Measurements from ENCODE around the gene NSFL1C. TPM values are rescaled to one million over a fixed set of nuclear protein-coding genes. Genes with fewer than 3 reads are reported as not detected.
"Not testable (repeated sequence)": the region's sequence is repeated elsewhere in the genome, so short reads cannot be mapped to it uniquely, and the experiment has no call there.

The NSFL1C gene
- total RNA-seq (2014; rRNA removed) = 29.6 and 33.0 TPM in 2 replicates
- 88.4 TPM for polyA plus RNA-seq (2012)

DNA sequence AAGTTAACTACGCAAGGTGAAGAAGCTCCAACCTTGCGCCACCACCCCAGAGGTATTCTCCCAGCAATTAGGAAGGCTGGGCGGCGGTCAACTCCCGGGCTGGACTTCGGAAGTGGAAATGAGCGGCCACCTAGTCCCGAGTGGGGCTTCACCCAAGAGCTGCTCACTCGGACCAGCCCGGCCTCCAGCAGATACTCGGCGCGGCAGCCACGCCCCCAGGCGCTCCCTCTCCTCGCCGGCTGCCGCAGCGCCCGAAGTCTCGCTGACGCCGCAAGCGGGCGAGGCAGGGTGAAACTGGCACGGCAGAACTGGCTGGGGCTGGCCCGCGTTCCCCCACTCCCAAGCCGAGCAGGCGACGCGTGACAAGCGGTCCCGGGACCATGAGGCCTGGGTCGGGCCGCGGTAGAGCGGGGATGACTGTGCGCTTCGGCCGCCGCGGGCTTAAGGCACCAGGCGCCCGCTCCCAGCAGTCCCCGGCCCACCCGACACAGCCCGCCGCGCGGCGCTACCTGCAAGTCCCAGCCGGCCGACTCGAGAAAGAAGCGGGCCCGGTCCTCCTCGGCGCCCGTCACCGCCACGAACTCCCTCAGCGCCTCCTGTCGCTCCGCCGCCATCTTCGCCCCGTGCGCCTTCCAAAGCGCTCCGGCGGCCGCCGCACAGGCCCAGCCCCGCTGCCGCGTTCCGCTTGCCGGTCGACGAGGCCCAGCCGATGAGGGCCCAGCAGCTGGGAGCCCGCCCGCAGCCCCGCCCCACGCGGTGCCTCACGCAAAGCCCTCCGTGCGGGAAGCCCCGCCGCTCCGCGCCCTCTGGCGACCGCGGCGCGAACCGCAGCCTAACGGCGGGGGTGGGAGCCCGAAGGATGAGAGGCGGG is at the start of gene NSFL1C:
Gene NSFL1C, minus strand, starts transcription at position 639 of the 871 bp plus-strand sequence. Its CDS starts 25 bp downstream, at position 614.
- peak; percentile 89 for DNase-seq (ENCODE audit: low read depth)

DNA sequence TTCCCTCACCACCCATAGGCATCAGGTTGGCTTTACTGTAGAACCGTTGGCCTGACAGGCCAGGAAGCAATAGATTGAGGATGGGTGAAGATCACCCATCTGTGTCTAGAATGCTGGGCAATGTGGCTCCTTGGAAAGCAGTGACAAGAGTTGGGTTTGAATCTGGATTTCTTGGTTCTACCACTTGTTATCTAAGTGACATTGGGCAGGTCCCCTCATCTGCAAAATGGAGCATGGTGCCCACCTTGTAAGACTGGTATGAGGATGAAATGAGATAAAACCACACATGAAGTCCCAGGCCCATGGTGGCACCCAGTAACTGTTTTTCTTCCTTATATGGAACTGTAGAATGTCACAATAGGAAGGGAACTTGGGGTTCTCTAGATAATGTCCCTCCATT is 47.2 kb upstream of the NSFL1C start:
- no peak for DNase-seq (ENCODE audit: low read depth)

DNA sequence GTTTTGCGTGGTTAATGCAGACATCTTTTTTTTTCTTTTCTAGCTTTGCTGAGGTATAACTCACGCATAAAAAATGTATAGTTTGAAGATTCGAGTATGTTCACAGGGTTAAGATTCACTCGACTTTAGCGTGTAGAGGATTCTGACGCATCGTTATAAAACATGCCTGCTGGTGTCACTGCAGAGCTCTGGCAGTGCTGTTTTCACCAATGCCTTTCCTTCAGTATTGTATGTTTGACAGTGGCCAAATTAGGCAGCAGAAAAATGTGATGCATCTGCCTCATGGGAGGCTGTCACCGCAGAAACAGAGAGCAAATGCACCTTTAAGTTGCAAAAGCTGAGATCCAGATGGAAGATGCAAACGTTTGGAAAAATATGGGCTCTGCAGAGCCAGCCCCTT is 42.6 kb upstream of the NSFL1C start:
- peak; percentile 30 for DNase-seq (ENCODE audit: low read depth)

- DNase-seq (ENCODE audit: low read depth) = no peak
Measured at GRCh38 chr20:1508574-1508973, 41.9 kb upstream of the NSFL1C start.

- DNase-seq (ENCODE audit: low read depth) = no peak
Measured at GRCh38 chr20:1507276-1507675, 40.6 kb upstream of the NSFL1C start.

DNA sequence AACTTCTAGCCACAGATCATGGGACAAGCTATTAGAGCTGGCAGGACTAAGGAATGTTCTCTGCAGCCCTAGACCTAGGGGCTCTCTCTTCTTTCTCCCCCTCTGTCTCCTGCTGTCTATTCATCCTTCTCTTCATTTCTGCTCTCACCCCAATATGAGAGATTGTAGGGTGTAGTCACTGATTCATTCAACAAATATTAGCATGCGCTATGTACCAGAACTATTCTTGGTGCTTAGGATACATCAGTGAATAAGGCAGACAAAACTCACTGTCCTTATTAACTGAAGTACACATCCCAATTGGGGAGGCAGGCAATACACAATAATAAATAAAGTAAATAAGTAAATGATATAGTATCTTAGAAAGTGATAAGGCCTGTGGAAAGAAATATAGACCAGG is 39.2 kb upstream of the NSFL1C start:
- DNase-seq (ENCODE audit: low read depth) = no peak

GRCh38 chr20:1505361-1505760 is 38.7 kb upstream of the NSFL1C start:
- no peak for DNase-seq (ENCODE audit: low read depth)

DNA sequence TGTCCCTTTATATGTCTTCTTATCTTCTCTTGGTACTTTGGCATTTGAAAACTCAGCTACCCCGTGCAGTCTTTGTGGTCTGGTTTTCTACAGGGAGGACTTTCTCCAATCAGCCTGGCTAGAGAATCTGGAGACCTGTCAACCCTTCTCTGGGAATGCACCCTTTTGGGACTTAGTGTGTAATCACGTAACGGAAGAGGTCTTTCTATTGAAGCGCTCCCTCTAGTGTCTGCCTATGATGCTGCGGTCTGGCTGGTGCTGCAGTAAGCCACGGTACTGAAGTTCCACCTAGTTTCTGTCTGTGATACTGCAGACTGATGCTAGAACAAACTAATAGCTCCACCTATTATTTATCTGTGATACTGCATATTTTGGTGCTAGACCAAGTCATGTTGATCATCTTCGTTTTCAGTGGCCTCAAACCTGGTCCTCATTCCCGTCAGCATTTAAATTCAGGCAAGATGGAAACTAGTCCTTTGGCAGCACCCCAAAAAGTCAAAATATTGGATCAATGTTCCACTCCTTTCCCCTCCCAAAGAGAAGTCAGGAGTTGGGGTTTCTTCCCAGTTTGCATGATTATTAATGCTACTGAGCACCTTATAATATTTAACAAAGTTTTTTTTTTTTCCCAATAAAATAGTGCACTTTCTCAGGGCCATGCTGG is 37.0 kb upstream of the NSFL1C start:
- peak; percentile 89 for DNase-seq (ENCODE audit: low read depth)

GRCh38 chr20:1500496-1500895 is 33.8 kb upstream of the NSFL1C start:
- DNase-seq (ENCODE audit: low read depth) = no peak

DNA sequence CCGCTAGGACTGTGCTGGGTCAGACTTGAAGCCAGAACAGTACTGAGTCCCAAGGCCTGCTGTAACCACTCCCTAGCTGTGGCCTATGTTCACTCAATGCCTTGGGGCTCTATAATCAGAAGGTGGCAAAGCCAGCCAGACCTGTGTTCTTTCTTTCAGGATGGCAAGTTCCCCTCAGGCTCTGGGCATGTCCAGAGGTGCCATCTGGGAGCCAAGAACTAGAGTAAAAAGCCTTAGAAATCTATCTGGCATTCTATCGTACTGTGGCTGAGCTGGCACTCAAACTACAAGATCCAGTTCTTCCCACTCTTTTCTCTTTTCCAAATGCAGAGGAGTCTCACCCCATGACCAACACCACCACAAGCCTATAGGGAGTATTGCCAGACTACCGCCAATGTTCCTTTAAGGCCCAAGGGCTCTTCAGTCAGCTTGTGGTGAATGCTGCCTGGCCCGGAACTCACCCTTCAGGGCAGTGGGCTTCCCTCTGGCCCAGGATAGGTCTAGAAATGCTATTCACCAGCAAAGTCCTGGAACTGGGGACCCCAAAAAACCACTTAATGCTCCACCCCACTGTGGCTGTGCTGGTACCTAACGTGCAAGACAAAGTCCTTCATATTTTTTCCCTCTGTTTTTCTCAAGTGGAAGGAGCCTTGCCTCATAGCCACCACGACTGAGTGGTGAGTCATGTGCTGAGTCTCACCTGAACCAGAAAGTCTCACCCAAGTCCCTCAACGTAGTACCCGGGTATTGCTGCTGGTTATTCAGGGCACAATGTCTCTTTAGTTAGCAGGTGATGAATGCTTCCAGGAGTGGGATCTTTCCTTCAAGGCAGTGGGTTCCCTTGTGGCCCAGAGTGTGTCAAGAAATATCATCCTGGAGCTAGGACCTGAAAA is 33.1 kb upstream of the NSFL1C start:
- no peak for DNase-seq (ENCODE audit: low read depth)

DNA sequence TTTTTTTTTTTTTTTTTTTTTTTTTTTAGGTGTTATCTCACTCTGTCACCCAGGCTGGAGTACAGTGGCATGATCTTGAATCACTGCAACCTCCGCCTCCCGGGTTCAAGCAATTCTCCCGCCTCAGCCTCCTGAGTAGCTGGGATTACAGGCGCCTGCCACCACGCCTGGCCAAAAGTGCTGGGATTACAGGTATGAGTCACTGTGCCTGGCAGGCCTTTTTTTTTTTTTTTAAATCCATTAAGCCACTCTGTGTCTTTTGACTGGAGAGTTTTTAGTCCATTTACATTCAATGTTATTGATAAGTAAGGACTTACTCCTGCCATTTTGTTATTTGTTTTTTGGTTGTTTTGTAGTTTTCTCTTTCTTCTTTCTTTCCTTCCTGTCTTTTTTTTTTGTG is 30.7 kb upstream of the NSFL1C start:
- DNase-seq (ENCODE audit: low read depth) = not testable (repeated sequence)

GRCh38 chr20:1496930-1497329 is 30.3 kb upstream of the NSFL1C start:
- DNase-seq (ENCODE audit: low read depth) = no peak

DNA sequence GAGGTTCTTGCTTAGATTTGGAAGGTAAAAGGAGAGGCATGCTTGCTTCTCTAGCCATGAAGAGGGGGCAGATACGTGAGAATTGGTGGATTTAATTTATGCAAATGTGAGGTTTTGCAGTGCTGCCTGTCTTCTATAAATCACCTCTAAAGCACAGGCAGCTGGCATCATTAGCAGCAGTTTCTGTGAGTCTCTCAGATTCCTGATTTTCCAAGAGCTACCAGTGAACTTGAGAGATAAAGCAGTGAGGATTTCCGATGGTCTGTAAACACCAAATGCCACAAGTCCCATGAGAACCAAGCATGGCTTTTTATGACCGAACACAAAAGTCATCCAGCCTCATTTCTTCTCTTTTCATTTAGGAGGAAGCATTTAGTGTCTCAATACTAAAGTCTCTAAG is 27.8 kb upstream of the NSFL1C start:
- DNase-seq (ENCODE audit: low read depth) = no peak

DNA sequence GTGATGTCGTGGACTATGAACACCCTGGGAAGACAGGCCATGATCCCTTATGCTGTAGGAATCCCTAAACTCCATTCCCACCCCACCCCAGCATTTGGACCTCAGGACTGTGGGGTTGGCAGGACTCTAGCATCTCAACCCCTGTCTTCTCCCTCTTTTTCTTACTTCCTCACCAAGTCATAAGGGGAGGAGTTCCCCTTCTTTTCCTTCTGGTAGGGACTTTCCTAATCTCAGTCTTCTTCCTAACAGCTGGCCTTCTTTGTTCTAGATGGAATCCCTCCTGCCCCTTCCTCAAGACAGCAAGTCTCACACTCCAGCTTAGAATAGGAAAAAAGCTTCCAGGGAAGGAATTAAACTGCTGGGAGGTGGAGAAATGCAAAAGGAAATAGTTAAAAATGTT is 26.9 kb upstream of the NSFL1C start:
- DNase-seq (ENCODE audit: low read depth) = no peak

GRCh38 chr20:1491860-1492642 is 25.4 kb upstream of the NSFL1C start:
- no peak for DNase-seq (ENCODE audit: low read depth)

GRCh38 chr20:1491281-1491840 is 24.7 kb upstream of the NSFL1C start, which contains the start of gene SIRPB2:
SIRPB2 (minus strand) TSS chr20:1491420; CDS start chr20:1491359, 61 bp downstream.
- DNase-seq (ENCODE audit: low read depth) = no peak

- DNase-seq (ENCODE audit: low read depth) = no peak
Measured at GRCh38 chr20:1490643-1491195, 24.1 kb upstream of the NSFL1C start.

GRCh38 chr20:1489764-1490436 is 23.3 kb upstream of the NSFL1C start:
- DNase-seq (ENCODE audit: low read depth) = peak; percentile 34

DNA sequence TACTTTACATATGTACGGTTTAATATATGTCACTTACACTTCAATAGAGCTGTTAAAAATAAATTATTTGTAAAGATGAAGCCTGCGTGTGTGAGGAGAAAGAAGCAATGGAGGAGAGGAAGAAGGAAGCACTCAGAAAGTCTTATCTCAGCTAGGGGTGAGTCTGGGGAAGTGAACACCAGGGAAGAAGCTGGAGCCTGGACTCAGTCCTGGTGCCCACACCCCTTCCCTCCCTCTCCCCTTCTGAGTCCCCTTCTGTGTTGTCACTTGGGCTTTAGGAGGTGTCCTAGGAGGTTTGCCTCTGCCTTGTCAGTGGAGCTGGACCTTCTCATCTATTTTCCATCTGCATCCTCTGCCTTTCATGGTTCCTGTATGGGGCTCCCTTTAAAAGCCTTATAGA is 22.7 kb upstream of the NSFL1C start:
- no peak for DNase-seq (ENCODE audit: low read depth)

- no peak for DNase-seq (ENCODE audit: low read depth)
Measured at GRCh38 chr20:1486566-1486965, 19.9 kb upstream of the NSFL1C start.

Measured in LHCN-M2 (cell line).